ENCODE measurements around the gene RUSC2.
"Not testable (repeated sequence)": the region's sequence is repeated elsewhere in the genome, so short reads cannot be mapped to it uniquely, and the experiment has no call there.

The RUSC2 gene

DNA sequence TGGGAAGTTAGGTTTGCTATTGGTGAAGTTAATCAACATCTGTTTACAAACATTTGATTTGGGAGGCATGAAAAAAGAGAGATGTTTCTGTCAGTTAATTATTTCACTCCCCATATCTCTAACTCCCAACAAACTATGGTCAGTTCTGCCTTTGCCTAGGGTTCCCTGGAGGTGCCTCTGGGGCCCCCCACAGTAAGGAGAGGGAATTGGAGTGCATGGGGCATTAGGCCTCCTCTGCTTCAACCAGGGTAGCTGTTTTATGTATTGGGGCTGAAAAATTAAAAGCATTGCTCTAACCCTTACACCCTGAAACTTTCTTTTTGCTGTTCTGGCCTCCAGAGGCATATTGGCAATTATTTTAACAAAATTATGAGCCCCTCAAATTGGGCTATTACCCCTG, 32.3 kb downstream of the RUSC2 start:
- no peak for DNase-seq

DNA sequence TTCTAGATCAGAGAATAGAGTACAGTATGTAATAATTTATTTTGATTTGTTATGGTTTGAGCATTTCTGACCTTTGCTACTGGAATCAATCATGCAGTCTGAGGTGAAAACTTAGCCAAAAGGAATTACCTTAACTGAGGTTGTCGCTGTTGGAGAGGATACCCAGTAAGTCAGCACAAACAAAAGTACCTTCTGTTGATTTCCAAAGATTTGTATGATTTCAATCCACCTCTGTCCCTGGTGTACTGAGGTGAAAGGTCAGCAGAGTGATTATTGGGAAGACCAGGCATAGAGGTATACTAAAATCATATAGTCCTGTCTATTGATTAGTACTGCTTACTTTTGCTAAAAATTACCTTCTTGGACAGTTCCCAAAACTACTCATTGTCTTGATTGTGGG, 32.8 kb downstream of the RUSC2 start:
- DNase-seq, result no peak

- not testable (repeated sequence) for DNase-seq
Measured at GRCh38 chr9:35523556-35523955, 33.6 kb downstream of the RUSC2 start.

DNA sequence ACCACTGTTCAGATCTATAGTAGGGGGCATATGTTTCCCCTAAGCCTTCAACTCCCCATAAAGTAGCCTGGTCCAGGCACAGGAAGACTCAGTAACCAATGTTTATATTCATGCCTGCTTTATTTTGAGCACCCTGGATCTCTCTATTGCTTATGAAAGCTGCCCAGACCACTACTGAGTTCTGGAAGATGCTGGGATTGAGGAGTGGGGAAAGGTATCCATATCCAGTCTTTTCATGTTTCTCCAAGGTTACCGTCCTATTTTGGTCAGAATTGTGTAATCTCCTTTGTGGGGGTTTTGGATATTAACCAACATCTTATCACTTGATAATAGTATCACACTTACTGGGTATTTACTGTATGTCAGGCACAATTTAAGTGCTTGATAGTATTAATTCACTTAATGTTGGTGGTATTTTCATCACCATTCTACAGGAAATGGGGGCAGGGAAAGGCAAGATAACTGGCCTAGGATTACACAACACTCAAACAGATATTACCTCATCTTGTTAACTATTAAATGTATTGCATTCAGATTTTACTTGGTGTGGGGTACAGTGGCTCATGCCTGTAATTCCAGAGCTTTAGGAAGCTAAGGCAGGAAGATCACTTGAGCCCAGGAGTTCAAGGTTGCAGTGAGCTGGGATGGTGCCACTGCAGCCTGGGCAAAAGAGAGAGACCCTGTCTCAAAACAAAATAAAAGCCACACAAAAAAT, 36.3 kb downstream of the RUSC2 start:
- DNase-seq, result no peak

GRCh38 chr9:35529161-35529823, 39.4 kb downstream of the RUSC2 start:
- DNase-seq, result no peak

DNA sequence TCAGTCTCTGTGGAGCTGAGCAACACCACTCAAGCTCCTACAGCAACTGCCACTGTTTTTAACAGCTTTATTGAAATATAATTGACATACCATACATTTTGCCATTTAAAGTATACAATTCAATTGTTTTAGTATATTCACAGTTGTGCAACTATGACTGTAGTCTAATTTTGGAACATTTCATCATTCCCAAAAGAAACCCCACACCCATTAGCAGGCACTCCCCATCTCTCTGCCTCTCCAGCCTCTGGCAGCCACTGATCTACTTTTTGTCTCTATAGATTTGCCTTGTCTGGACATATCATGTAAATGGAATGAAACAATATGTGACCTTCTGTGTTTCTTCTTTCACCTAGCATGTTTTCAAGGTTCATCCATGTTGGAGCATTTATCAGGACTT, 43.5 kb downstream of the RUSC2 start:
- DNase-seq, result no peak

DNA sequence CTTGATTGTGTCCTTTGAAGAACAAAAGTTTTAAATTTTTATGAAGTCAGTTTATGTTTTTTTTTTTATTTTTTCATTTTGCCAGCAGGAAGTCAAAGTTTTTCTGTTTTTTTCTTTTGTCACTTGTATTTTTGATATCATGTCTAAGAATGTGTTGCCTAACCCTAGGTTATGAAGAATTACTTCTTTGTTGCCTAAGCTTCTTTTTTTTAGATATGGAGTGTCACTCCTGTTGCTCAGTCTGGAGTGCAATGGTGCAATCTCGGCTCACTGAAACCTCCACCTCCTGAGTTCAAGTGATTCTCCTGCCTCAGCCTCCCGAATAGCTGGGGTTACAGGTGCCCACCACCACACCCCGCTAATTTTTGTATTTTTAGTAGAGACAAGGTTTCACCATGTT, 45.0 kb downstream of the RUSC2 start:
- not testable (repeated sequence) for DNase-seq

DNA sequence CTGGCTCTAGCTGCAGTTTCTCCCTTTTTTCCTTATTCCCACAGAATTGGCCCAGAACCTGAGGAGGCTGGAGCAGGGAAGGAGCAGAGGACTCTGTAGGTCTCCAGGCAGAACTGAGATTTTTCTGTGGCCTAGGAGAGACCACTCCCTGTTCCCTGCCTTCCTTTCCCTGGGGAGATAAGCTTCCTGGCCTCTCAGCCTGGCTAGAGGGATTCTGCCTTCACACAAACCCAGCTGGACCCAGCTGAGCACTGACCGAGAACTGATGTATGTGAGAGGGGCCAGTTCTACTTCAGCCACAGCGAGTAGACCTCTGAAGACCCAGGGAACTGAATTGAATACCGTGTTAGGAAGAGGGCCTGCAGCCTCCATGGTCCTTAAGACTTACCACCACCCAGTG, 48.0 kb downstream of the RUSC2 start:
- no peak for DNase-seq

DNA sequence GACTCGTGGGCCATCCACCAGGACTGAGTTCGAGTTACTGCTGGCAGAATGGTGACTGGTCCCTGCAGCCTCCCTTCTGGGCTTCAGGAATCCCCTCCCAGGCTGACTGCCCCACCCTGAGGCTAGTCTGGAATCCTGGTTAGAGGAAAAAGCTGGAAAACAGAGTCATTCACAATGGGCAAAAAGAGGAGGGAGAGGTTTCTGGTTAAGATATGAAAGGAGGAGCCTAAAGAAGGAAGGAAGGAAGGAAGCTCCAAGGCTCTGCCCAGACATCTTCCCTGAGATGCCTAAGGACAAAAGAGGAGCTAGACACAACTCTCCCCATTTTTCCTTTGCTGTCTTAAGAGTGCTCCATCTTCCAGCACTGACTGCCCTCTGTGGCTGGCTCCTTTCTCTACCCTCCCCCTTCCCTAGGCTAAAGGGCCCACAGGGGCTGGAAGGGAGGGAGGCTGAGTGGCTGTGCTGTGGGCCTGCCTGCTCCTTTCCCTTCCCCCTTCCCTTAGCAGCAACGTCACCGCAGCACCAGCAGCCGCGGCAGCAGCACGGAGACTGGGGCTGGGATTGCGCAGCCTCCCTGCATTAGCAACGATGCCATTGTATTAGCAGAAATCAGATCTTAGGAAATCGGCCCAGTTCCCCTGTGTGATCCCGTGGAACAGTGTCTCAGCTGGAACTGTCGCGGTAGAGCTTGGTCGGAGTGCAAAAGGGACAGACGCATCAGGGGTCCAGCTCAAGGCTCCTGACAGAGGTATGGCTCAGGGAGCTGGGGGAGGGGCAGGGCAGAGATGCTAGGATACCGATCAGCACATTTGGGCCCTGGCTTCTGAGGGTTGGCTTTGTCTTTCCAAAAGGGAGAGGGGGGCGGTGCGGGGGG, 48.7 kb downstream of the RUSC2 start:
- DNase-seq, result no peak
